HG02623 (cell line): ENCODE measurements around the gene LY86.
A peak's percentile ranks its signal among the peaks of the same experiment; 100 is the strongest.
"Not testable (repeated sequence)": the region's sequence is repeated elsewhere in the genome, so short reads cannot be mapped to it uniquely, and the experiment has no call there.

Experiments used
- ATAC-seq: cut with Tn5 transposase; IDR thresholded peaks from one replicate; pipeline ENCODE4 v1.9.1; 2021; ENCODE audit warnings: moderate library complexity; ENCODE audit not compliant: unreplicated experiment

Gene LY86

DNA sequence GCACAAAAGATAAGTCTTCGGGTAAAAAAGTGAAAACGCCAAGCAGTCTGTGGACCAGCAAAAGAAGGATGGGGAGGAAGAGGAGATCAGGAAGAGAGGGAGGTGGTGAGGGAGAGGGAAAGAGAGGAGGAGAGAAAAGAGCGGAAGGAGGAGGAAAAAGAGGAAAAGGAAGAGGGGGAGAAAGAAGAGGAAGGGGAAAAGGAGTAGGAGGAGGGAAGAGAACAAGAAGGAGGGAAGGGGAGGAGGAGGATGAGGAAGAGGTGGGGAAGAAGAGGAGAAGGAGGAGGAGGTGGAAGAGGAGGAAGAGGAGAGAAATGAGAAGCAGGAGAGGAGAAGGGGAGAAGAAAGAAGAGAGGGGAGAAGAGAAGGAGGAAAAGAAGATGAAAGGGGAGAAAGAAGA lies 6.5 kb downstream of the LY86 start:
- no peak for ATAC-seq

DNA sequence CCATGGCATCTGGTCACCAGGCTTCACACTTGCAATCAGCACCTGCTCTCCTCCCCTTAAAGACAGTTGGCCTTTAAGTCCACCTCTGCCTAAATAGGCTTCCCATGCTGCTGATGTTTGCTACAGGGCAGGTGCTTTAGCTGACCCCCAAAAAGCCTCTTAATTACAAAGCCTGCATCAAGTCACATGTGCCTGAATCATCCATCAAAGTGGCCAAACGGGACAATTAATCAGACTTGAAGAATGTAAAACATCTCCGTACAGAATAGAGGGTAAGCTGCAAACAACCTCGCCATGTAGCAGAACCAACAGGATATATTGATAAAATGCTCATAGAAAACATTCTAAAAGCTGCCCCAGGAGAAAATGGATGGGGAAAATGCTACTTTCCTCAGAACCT lies 7.4 kb downstream of the LY86 start:
- no peak for ATAC-seq

DNA sequence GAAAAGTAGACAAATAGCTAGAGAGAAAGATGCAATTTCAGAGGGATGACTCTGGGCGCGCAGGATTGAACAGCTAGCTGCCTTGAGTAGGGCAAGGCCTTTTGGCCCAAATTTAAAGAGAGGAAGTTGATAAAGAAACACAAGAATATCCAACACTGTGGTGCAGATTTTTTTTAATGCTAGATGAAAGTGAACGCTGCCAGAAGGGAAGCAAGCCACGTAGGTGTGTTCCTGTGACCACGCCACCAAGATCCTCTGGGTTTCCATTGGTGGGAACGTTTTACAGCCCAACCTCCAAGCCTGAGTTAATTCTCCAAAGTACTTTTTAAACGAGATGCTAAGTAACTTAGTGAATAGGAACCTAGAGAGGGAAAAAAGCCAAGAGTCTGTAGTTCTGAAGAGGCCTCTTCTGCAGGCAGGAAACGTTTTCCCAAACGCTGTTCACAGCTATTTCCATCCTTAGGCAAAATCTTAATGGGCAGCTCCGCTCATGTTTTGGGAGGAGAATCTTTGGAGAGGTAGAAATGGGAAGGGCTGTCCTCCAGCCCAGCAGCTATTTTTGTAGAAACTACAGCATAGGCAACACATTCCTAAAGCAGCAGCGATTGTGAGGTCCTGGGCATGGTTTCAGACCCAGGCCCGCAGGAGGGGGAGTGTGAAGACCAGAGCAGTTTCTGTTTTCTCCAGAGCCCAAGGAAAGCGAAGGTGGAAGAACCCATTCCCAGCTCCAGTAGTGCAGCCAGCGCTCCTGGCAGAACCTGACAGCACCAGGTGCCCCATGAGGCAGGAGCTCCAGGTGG lies 8.2 kb downstream of the LY86 start:
- ATAC-seq = no peak

DNA sequence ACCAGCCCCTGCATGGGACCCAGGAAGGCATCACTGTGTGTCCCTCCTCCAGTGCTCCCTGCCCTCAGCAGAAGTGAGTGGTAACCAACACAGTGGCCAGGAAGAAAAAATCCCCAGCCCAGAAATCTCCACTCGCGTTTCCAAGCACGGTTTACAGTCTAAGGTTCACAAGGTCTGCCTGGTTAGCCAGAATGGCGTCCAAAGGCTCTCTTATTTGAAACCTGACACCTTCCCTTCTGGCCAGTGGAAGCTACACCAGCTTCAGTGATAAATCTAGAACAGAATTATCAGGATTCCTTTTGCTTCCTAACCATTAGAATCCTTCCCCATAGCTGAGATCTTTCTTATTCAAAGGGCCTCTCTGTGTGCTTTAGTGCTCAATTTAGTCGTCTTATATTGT lies 9.2 kb downstream of the LY86 start:
- ATAC-seq = no peak

DNA sequence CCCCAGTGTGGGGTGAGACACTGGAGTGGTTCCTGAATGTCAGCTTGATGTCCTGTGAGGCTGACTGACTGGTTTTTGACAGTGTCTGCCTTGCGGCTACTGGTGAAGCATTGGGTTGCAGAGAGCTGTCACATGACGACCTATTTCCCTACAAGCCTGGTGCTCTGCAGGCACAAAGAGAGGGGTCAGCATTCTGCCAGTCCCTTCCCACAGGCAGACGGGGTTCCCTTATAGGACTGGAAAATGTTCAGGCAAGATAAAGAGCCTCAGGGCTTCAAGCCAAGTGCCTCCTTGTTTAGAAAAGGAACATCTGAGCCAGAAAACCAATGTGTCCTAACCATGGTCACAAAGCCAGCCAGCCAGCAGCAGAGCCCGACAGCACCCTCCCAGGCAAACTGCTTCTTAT lies 11.0 kb downstream of the LY86 start:
- no peak for ATAC-seq

DNA sequence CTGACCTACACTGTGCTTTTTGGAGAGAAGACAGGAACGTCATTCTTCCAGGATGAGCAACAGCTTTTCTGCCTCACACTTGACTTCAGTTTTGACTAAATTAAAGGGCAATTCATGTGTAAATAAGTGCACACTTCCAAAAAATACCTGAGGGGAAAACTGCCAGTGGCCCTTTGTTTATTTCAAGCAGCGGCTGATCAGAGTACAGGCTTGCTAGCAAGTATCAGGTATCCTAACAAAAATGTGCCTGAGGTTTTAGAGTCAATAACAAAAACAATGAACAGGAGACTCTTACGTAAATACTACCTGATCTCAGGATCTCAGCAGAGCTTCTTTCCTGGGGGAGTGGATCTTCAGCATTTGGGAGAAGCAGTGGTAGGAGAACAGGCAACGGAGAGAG lies 12.4 kb downstream of the LY86 start:
- no peak for ATAC-seq

DNA sequence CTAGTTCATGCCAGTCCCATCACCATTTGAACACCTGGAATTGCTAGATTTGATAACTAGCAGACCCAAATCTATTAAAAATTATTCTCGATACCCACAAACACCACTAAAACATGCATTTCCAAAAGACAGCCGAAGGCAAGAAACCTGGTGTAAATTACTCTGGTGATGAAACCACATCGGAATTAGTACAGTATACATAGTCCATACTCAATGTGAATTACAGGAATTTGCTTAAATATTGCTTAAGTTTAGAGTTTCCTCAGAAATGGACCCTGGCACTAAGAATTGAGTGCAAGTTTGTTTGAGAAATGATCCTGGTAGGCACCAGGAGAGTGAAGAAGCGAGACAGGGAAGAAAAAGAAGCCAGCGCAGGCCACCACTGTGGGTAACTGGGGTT lies 13.7 kb downstream of the LY86 start:
- ATAC-seq = no peak

DNA sequence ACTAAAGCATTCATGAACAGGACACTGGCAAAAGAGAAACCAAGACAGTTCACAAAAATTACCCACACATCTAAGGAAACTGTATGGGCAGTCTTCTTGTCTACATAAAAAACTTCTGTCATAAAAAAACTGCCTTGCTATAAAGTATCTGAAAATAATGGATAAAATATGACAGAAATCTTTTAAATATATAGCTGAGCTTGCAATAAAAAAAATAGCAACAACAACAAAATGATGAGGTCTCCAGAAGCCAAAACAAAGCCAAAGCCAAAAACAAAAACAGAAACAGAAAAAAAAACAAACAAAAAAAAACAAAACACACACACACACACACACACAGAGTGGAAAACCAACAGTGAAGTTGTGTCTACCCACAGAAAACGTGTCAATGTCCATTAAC lies 14.8 kb downstream of the LY86 start:
- no peak for ATAC-seq

DNA sequence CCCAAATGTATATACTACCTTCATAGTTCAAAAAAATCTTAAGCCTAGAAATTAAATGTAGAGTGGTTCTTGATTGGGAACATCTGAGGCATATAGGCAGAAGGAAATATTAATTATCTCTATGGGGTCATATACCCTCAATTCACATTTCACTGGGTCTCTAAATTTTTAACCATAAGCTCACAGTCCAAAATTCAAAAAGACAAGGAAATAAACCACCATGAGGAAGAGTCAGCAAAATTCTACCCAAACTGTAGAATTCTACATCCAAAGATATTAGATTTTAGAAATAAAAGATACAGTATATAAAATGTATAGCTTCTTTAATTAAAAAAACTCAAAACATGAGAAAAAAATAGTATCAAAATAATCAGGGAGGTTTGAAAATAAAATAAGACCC lies 15.5 kb downstream of the LY86 start:
- ATAC-seq = no peak

DNA sequence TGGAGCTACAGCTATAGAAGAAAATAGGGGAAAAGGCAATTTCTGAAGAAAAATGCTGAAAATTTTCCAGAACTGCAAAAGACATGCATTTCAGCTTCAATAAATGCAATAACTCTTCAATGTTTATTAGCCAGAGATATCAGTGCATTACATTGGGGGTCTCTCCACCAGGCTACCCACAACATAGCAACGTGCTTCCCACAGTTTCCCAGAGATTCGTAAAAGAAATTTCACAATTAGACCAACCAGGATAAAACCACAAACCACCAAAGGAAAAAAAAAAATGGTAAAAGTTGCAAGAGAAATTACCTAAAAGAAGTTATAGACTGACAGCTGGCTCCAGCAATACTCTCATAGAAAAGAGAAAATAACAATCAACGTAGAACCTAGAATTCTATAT lies 16.0 kb downstream of the LY86 start:
- ATAC-seq = no peak

DNA sequence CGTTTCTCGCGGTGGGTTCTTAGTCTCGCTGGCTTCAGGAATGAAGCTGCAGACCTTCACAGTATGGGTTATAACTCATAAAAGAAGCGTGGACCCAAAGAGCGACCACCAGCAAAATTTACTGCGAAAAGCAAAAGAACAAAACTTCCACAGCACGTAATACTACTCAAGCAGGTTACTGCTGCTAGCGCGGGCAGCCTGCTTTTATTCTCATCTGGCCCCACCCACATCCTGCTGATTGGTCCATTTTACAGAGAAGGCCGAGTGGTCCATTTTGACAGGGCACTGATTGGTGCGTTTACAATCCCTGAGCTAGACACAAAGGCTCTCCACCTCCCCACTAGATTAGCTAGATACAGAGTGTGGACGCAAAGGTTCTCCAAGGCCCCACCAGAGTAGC lies 17.4 kb downstream of the LY86 start:
- no peak for ATAC-seq

DNA sequence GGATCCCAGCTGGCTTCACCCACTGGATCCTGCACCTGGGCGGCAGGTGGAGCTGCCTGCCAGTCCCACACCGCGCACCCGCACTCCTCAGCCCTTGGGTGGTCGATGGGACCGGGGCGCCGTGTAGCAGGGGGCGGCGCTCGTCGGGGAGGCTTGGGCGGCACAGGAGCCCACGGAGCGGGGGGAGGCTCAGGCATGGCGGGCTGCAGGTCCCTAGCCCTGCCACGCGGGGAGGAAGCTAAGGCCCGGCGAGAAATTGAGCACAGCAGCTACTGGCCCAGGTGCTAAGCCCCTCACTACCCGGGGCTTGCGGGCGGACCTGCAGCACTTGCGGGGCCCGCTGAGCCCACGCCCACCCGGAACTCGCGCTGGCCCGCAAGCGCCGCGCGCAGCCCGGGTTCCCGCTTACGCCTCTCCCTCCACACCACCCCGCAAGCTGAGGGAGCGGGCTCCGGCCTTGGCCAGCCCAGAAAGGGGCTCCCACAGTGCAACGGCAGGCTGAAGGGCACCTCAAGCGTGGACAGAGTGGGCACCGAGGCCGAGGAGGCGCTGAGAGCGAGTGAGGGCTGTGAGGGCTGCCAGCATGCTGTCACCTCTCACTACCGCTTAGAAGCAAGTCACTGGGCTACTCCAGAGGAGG lies 18.0 kb downstream of the LY86 start:
- ATAC-seq = not testable (repeated sequence)

DNA sequence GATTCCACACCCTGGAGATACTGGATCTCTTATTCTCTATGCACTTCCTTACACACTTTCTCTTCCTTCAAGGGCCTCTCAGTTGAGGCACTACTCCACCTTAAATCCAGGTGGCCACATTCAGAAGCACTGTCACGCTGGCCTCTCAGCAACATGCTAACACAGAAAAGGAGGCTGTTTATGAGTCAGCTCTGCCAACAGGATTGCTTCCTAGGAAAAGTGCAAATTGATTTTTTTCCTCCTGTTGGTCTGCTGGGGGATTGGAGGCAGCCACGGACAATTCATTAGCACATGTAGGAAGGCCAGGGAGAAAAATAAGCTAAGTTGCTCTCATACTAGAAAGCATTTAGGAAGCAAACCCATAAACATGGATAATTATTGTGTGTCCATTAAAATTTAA lies 20.9 kb downstream of the LY86 start:
- ATAC-seq = no peak

DNA sequence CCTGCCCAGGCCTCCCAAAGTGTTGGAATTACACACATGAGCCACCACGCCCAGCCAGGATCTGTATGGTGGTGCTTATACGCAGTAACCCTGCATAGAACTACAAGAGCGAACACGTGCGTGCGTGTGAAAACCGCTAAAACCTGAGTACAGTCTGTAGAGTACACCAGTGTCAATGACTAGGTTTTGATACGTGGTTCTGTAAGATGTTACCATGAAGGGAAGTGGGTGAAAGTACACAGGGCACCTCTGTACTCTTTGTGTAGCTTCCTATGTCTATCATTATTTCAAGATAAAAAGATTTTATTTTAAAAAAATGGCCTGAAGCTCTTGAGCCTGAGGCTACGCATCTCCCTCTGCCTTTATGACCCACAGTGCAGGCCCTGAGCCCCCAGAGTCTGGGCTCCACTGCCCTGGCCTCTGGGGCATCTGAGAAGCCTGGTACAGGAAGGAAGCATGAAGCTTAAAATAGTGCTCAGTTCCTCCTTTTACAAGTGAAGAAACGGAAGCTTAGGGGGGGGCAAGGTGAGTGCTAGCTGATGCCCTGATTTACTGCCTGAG lies 21.6 kb downstream of the LY86 start:
- peak; percentile 85 for ATAC-seq

DNA sequence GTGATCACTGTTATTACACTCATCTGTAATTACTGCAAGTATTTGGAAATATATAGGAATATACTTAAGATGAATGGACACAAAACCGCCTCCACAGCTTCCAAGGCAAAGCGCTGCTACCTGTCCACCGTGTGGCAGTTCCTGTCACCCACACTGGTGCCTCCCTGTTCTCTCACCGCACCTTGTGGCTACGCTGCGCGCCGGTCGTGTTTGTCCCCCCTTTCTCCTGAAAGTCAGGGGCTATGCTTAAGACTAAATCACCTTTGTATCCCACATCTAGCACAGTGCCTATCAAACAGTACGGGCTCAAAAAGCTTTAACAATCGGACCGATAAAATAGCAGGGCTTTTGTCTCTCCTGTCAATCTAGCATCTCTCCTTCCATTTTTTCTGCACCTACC lies 23.0 kb downstream of the LY86 start:
- no peak for ATAC-seq

DNA sequence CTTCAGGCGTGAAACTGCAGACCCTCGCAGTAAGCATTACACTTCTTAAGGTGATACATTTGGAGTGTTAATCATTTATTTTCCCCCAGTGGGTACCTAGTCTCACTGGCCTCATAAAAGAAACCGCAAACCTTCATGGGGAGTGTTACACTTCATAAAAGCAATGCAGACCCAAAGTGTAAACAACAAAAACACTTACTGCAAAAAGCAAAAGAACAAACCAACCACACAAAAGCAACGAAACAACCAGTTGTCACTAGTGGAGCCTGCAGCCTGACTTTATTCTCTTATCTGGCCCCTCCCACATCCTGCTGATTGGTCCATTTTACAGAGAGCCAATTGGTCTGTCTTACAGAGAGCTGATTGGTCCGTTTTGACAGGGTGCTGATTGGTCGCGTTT lies 23.8 kb downstream of the LY86 start:
- ATAC-seq = no peak

DNA sequence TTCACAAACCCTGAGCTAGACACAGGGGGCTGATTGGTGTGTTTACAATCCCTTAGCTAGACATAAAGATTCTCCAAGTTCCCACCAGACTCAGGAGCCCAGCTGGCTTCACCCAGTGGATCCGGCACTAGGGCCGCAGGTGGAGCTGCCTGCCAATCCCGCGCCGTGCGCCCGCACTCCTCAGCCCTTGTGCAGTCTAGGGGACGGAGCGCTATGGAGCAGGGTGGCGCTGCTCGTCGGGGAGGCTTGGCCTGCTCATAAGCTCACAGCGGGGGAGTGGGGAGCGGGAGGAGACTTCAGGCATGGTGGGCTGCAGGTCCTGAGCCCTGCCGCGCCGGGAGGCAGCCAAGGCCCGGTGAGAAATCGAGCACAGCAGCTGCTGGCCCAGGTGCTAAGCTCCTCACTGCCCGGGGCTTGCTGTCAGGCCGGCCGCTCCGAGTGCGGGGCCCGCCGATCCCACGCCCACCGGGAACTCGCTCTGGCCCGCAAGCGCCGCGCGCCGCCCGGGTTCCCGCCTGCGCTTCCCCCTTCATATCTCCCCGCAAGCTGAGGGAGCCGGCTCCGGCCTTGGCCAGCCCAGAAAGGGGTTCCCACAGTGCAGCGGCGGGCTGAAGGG lies 24.7 kb downstream of the LY86 start:
- not testable (repeated sequence) for ATAC-seq

DNA sequence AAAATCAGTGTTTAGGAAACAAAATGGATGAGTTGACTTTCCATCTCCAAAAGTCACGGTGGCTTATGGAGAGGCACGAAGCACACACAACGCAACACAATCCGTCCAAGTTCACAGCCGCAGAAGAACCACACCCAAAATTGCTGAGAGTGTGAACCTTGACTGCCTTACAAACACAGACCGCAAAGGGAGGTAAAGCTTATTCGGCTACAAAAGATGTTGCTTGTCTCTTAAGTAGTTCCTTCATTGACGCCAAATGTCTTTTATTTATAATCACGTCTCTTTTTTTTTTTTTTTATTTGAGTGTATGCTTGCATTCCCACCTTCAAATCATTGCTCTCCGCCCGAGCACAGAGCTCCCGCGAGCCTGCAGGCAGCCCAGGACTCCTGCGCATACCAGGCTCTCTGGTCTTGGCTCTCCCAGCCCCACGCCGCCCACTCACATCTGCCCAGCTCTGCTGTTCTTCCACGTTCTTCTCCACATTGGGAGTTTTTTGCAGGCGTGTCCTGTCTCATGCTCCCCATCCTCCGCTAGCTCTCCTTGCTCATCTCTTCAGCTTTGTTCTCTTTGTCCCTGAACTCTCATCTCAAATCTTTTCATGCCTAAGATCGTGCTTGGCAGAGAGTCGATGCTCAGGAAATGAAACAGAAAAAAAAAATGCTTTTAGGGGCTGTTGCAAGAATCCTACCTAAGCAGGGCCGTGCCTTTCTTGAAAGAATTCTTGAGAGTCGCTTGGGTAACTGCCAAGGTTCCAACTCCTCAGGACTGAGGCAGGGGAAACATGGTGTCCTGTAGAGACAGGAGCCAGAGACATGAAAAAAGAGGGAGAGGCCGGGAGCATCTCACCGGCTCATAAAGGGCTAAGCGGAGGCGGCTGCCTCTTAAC lies 25.8 kb downstream of the LY86 start:
- no peak for ATAC-seq

DNA sequence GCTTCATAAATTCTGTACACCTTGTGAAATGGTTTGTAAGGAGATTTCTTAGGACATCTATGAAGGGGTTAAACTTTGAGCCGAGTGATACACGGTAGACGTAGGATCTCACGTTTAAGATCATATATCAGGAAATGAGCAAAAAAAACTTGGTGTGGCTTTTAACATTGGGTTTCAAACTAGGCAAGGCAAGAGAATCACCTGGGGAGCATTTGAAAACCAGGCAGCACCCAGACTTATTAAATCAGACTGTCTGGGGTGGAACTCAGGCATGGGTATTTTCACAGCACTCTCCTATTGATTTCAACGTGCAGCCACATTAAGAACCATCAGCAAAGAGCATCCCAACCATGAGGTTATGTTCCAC lies 26.4 kb downstream of the LY86 start:
- ATAC-seq = no peak

DNA sequence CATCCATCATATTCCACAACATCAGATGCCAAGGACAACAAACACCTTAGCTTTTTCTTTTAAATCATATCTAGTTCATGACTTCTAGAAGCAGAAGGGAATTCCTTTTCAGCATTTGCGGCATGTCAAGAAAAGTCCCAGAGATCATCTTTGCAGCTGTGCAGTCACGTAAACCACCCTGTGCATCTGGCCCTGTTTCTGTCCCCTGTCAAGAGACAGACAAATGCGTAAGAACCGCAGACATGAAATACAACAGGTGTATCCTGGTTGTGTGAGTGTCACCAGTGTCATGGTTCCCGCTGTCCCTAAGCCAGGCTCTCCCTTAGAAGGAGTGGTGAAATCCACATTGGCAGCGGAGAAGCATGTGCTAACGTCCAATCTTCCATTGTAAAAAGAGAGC lies 28.1 kb downstream of the LY86 start:
- no peak for ATAC-seq
